H9 (cell line): ENCODE data around the gene SLC1A7. TPM values are rescaled to one million over a fixed set of nuclear protein-coding genes. Genes with fewer than 3 reads are reported as not detected.
A peak's percentile ranks its signal among the peaks of the same experiment; 100 is the strongest.

ENCODE experiments used
- DNase-seq: peaks from one replicate; pipeline ENCODE4 v3.0.0-alpha.2; 2017
- H2AFZ ChIP-seq: one replicate; pipeline ENCODE4 v1.6.1; 2013; ENCODE audit warnings: mild to moderate bottlenecking, low read length, control low read depth, moderate library complexity
- H2AK5ac ChIP-seq: 2 replicates; pipeline ENCODE4 v1.6.1; 2013; ENCODE audit warnings: low read length, control low read depth, mixed read lengths; ENCODE audit not compliant: insufficient read length
- H2BK120ac ChIP-seq: one replicate; pipeline ENCODE4 v1.6.1; 2013; ENCODE audit warnings: low read depth, mild to moderate bottlenecking, low read length, control low read depth, inconsistent platforms; ENCODE audit not compliant: poor library complexity, severe bottlenecking
- H2BK12ac ChIP-seq: 2 replicates; pipeline ENCODE4 v1.6.1; 2013; ENCODE audit warnings: low read length, control low read depth, mixed read lengths, low read depth; ENCODE audit not compliant: insufficient read length
- H2BK15ac ChIP-seq: 2 replicates; pipeline ENCODE4 v1.6.1; 2013; ENCODE audit warnings: low read depth, low read length, control low read depth
- H2BK20ac ChIP-seq: one replicate; pipeline ENCODE4 v1.6.1; 2013; ENCODE audit warnings: low read depth, mild to moderate bottlenecking, low read length, control low read depth, inconsistent platforms; ENCODE audit not compliant: poor library complexity, severe bottlenecking
- H2BK5ac ChIP-seq: 2 replicates; pipeline ENCODE4 v1.6.1; 2013; ENCODE audit warnings: low read length, control low read depth, mixed read lengths; ENCODE audit not compliant: insufficient read length
- H3K14ac ChIP-seq: 2 replicates; pipeline ENCODE4 v1.6.1; 2013; ENCODE audit warnings: low read length, control low read depth; ENCODE audit not compliant: insufficient read depth
- H3K18ac ChIP-seq: 2 replicates; pipeline ENCODE4 v1.6.1; 2013; ENCODE audit warnings: low read depth, mild to moderate bottlenecking, mixed read lengths, low read length, control low read depth; ENCODE audit not compliant: insufficient read length
- H3K23ac ChIP-seq: 2 replicates; pipeline ENCODE4 v1.6.1; 2013; ENCODE audit warnings: low read length, control low read depth, mixed read lengths, low read depth; ENCODE audit not compliant: insufficient read length
- H3K23me2 ChIP-seq: 2 replicates; pipeline ENCODE4 v1.6.1; 2013; ENCODE audit warnings: low read depth, mild to moderate bottlenecking, mixed read lengths, low read length, control low read depth; ENCODE audit not compliant: insufficient read length, poor library complexity, severe bottlenecking
- H3K27ac ChIP-seq: 2 replicates; pipeline ENCODE4 v1.5.1; 2013; ENCODE audit warnings: low read length, control low read depth, mixed read lengths, low read depth; ENCODE audit not compliant: insufficient read length
- H3K27me3 ChIP-seq: 2 replicates; pipeline ENCODE4 v1.6.1; 2013; ENCODE audit warnings: low read length, control low read depth, inconsistent platforms; ENCODE audit not compliant: insufficient read depth
- H3K4ac ChIP-seq: 2 replicates; pipeline ENCODE4 v1.6.1; 2013; ENCODE audit warnings: low read depth, mild to moderate bottlenecking, control low read depth, inconsistent platforms, low read length, moderate library complexity
- H3K4me1 ChIP-seq: 2 replicates; pipeline ENCODE4 v1.6.1; 2013; ENCODE audit warnings: low read length, control low read depth, inconsistent platforms; ENCODE audit not compliant: insufficient read depth
- H3K4me2 ChIP-seq: 2 replicates; pipeline ENCODE4 v1.6.1; 2013; ENCODE audit warnings: low read length, control low read depth, mixed read lengths; ENCODE audit not compliant: insufficient read length, insufficient read depth
- H3K56ac ChIP-seq: 2 replicates; pipeline ENCODE4 v1.6.1; 2013; ENCODE audit warnings: low read depth, mild to moderate bottlenecking, mixed read lengths, low read length, control low read depth; ENCODE audit not compliant: insufficient read length
- H3K79me1 ChIP-seq: 2 replicates; pipeline ENCODE4 v1.6.1; 2013; ENCODE audit warnings: low read depth, mild to moderate bottlenecking, moderate library complexity, low read length, control low read depth, inconsistent platforms; ENCODE audit not compliant: insufficient read depth, poor library complexity, severe bottlenecking
- H3K79me2 ChIP-seq: 2 replicates; pipeline ENCODE4 v1.6.1; 2013; ENCODE audit warnings: low read length, control low read depth, inconsistent platforms; ENCODE audit not compliant: insufficient read depth
- H3K9ac ChIP-seq: 2 replicates; pipeline ENCODE4 v1.6.1; 2013; ENCODE audit warnings: low read length, control low read depth, mixed read lengths; ENCODE audit not compliant: insufficient read length; ENCODE audit errors: extremely low read depth
- H3K9me3 ChIP-seq: one replicate; pipeline ENCODE4 v1.6.1; 2013; ENCODE audit warnings: low read depth, low read length, inconsistent platforms; ENCODE audit not compliant: control insufficient read depth
- H3T11ph ChIP-seq: one replicate; pipeline ENCODE4 v1.6.1; 2013; ENCODE audit warnings: mild to moderate bottlenecking, low read length, control low read depth, inconsistent platforms
- H4K20me1 ChIP-seq: one replicate; pipeline ENCODE4 v1.6.1; 2013; ENCODE audit not compliant: control insufficient read depth, insufficient read length, insufficient read depth
- H4K5ac ChIP-seq: 2 replicates; pipeline ENCODE4 v1.6.1; 2013; ENCODE audit warnings: low read depth, mild to moderate bottlenecking, mixed read lengths, low read length, control low read depth; ENCODE audit not compliant: insufficient read length
- H4K8ac ChIP-seq: replicated peaks from 2 replicates; pipeline ENCODE4 v1.6.1; 2013; ENCODE audit warnings: low read length, control low read depth, mixed read lengths, low read depth; ENCODE audit not compliant: insufficient read length
- H4K91ac ChIP-seq: 2 replicates; pipeline ENCODE4 v1.6.1; 2013; ENCODE audit warnings: low read depth, mild to moderate bottlenecking, moderate library complexity, mixed read lengths, low read length, control low read depth; ENCODE audit not compliant: insufficient read length
- H3K27ac Mint-ChIP-seq, 3 experiments: 2 replicates in 2 of 3; 3 replicates in 1 of 3; pipeline ENCODE4 v1.8.0; 2020 to 2021; ENCODE audit warnings: mixed read lengths in 3 of 3, mild to moderate bottlenecking in 1 of 3, moderate library complexity in 1 of 3
- H3K27me3 Mint-ChIP-seq: 2 replicates; pipeline ENCODE4 v1.8.0; 2021; ENCODE audit warnings: low read depth, mild to moderate bottlenecking, moderate library complexity, mixed read lengths
- H3K36me3 Mint-ChIP-seq, 3 experiments: 2 replicates in 2 of 3; 3 replicates in 1 of 3; pipeline ENCODE4 v1.8.0; 2020 to 2021; ENCODE audit warnings: low read depth in 3 of 3, mixed read lengths in 3 of 3; ENCODE audit not compliant: insufficient read depth in 1 of 3
- H3K4me1 Mint-ChIP-seq, 2 experiments: 2 replicates each; pipeline ENCODE4 v1.8.0; 2020; ENCODE audit warnings: mixed read lengths in 2 of 2
- H3K4me3 Mint-ChIP-seq, 2 experiments: 2 replicates in 1 of 2; 3 replicates in 1 of 2; pipeline ENCODE4 v1.8.0; 2020 to 2021; ENCODE audit warnings: mild to moderate bottlenecking in 2 of 2, mixed read lengths in 2 of 2, moderate library complexity in 1 of 2
- H3K9me3 Mint-ChIP-seq, 2 experiments: 2 replicates in 1 of 2; 3 replicates in 1 of 2; pipeline ENCODE4 v1.8.0; 2020; ENCODE audit warnings: mild to moderate bottlenecking in 2 of 2, mixed read lengths in 2 of 2, moderate library complexity in 1 of 2
- WGBS: extraction: QIAGEN DNeasy Blood & Tissue Kit; methylation state at CpG from one replicate; pipeline ENCODE4 v1.1.7; 2013; ENCODE audit warnings: missing lambda C conversion rate, low lambda C conversion rate, mixed read lengths; ENCODE audit not compliant: insufficient read length; ENCODE audit errors: extremely low coverage; 5-methylcytosine and 5-hydroxymethylcytosine counted together
- total RNA-seq: library from RNA; stranded (reverse); gene quantifications from 2 replicates; pipeline ENCODE4 v1.2.1, GENCODE V29; 2021
- TF ChIP-seq, protein P1 (sequence below): fragments of 200-600 bp; sonication (generic); conservative IDR thresholded peaks from 3 replicates; pipeline ENCODE4 v1.8.0; 2021; ENCODE audit warnings: antibody characterized with exemption, mild to moderate bottlenecking

The SLC1A7 gene
- total RNA-seq, 1 experiment from 2014 or later, result not detected

DNA sequence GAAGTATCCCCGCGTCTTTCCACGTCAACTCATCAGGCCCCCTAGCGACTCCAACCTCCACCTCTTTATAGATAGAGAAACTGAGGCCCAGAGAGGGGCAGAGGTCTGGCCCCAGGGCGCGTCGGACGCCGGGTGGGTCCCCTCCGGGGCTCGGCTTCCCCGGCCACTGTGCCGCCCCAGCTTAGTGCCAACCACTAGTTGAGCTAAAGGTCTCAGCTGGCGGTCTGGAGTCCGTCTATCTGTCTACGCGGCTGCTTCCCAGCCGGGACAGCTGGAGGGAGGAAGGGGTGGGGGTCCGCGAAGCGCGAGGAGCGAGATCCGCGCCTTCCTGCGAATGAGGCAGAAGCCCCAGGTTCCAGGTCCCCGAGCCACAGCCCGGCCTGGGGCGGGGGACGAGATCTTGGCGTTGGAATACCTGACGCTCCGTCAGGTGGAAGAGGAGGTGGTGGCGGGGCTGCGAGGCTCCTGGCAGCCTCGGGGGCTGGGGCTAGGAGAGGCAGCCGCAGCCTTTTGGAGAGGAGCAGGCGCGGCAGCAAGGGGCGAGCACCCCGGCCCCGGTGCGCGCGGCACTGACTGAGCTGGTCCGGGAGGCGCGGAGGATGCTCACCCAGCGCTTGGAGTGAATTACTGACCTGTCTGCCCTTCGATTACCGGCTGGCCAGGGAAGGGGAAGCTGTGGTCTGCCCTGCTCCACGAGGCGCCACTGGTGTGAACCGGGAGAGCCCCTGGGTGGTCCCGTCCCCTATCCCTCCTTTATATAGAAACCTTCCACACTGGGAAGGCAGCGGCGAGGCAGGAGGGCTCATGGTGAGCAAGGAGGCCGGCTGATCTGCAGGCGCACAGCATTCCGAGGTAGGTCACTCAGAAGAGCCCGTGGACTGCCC, 79.5 kb downstream of the SLC1A7 start:
- peaks cover 79% of the 10 kb centered on the region for H3K27me3 Mint-ChIP-seq
- Histone ChIP-seq H3K14ac (no peak overlapping the region), H3K9me3 (no peaks in the 10 kb centered on the region), H3K4me1 (no peaks in the 10 kb centered on the region; the same call in 1 of the 2 replicates), H3K9ac (no peak overlapping the region), H3K27ac (no peak overlapping the region), H4K5ac (no peak overlapping the region), H3K4me2 (peak overlapping the region; percentile 69), H3K56ac (no peak overlapping the region), H3K18ac (no peak overlapping the region), H4K8ac (no peak overlapping the region), H2BK5ac (no peak overlapping the region), H3K23me2 (peaks cover 9% of the 10 kb centered on the region), H2BK15ac (no peak overlapping the region), H3K79me2 (no peaks in the 10 kb centered on the region), H2AK5ac (no peak overlapping the region), H4K91ac (no peak overlapping the region), H4K20me1 (no peaks in the 10 kb centered on the region), H3K79me1 (no peaks in the 10 kb centered on the region), H2BK120ac (no peak overlapping the region), H3T11ph (no peak overlapping the region), H3K23ac (no peak overlapping the region), H2BK20ac (no peak overlapping the region), H3K4ac (no peak overlapping the region), H2AFZ (no peak overlapping the region), H2BK12ac (no peak overlapping the region), H3K27me3 (peaks cover 36% of the 10 kb centered on the region; the same call in 1 of the 2 replicates)
- H3K4me1 Mint-ChIP-seq, result peaks cover 6 to 11% of the 10 kb centered on the region in 2 experiments
- DNase-seq, result peak; percentile 60
- TF ChIP-seq, protein P1, sequence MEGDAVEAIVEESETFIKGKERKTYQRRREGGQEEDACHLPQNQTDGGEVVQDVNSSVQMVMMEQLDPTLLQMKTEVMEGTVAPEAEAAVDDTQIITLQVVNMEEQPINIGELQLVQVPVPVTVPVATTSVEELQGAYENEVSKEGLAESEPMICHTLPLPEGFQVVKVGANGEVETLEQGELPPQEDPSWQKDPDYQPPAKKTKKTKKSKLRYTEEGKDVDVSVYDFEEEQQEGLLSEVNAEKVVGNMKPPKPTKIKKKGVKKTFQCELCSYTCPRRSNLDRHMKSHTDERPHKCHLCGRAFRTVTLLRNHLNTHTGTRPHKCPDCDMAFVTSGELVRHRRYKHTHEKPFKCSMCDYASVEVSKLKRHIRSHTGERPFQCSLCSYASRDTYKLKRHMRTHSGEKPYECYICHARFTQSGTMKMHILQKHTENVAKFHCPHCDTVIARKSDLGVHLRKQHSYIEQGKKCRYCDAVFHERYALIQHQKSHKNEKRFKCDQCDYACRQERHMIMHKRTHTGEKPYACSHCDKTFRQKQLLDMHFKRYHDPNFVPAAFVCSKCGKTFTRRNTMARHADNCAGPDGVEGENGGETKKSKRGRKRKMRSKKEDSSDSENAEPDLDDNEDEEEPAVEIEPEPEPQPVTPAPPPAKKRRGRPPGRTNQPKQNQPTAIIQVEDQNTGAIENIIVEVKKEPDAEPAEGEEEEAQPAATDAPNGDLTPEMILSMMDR, result peak; percentile 21; the same call in 1 of the 3 replicates
- H3K36me3 Mint-ChIP-seq, result no peaks in the 10 kb centered on the region
- WGBS, result no CpG with 5 or more reads among the region's 61 CpGs
- no peak overlapping the region for H3K27ac Mint-ChIP-seq
- H3K4me3 Mint-ChIP-seq, result peak overlapping the region; percentile 68 to 80
- no peaks in the 10 kb centered on the region for H3K9me3 Mint-ChIP-seq
